HL-60 (cell line): Measurements from ENCODE around the gene KRT17.
"Not testable (repeated sequence)": the region's sequence is repeated elsewhere in the genome, so short reads cannot be mapped to it uniquely, and the experiment has no call there.

Source experiments
- DNase-seq, 2 experiments: peaks; one replicate each; pipeline ENCODE4 v3.0.0-alpha.2; 2010 to 2020; ENCODE audit warnings: low read depth in 1 of 2, low spot score in 1 of 2
- H3K27ac ChIP-seq: fragments of 250-450 bp; sonication (Bioruptor Pico); replicated peaks from 2 replicates; pipeline ENCODE4 v1.5.1; 2020; ENCODE audit warnings: mild to moderate bottlenecking, moderate library complexity
- H3K27me3 ChIP-seq: fragments of 250-450 bp; sonication (Bioruptor Pico); 2 replicates; pipeline ENCODE4 v1.5.1; 2021; ENCODE audit warnings: mild to moderate bottlenecking, moderate library complexity; ENCODE audit not compliant: insufficient read depth, poor library complexity, severe bottlenecking
- H3K4me3 ChIP-seq: replicated peaks from 2 replicates; pipeline ENCODE4 v1.5.1; 2011; ENCODE audit warnings: mild to moderate bottlenecking, control low read depth, low read length; ENCODE audit not compliant: insufficient read depth
- CTCF ChIP-seq: IDR thresholded peaks from one replicate; pipeline ENCODE4 v1.5.1; 2011; ENCODE audit warnings: low read length, control low read depth, inconsistent platforms; ENCODE audit not compliant: insufficient read depth
- GABPA ChIP-seq: IDR thresholded peaks from 2 replicates; pipeline ENCODE4 v1.6.1; 2012; ENCODE audit warnings: low read depth
- POLR2AphosphoS5 ChIP-seq: IDR thresholded peaks from 2 replicates; pipeline ENCODE4 v1.6.1; 2012; ENCODE audit warnings: low read depth
- REST ChIP-seq: IDR thresholded peaks from 2 replicates; pipeline ENCODE4 v1.6.1; 2012; ENCODE audit warnings: low read depth; ENCODE audit not compliant: insufficient replicate concordance
- SPI1 ChIP-seq: IDR thresholded peaks from 2 replicates; pipeline ENCODE4 v1.6.1; 2012; ENCODE audit warnings: low read depth, mild to moderate bottlenecking, borderline replicate concordance

Gene KRT17

GRCh38 chr17:41647940-41648410 lies 23.6 kb upstream of the KRT17 start:
- Histone ChIP-seq H3K4me3 (peak overlapping the region; percentile 8; the same call in 1 of the 2 replicates), H3K27ac (no peak overlapping the region), H3K27me3 (no peaks in the 10 kb centered on the region)
- peak; percentile 37 to 77 for DNase-seq
- peak; percentile 89 for TF ChIP-seq CTCF
- no peak for TF ChIP-seq POLR2AphosphoS5

GRCh38 chr17:41647038-41647813 lies 22.9 kb upstream of the KRT17 start:
- Histone ChIP-seq H3K27ac (no peak overlapping the region), H3K4me3 (no peak overlapping the region), H3K27me3 (no peaks in the 10 kb centered on the region)
- no peak for DNase-seq
- TF ChIP-seq SPI1, result no peak
- no peak for TF ChIP-seq CTCF
- TF ChIP-seq POLR2AphosphoS5, result no peak
- TF ChIP-seq GABPA, result no peak
- no peak for TF ChIP-seq REST

GRCh38 chr17:41642252-41643156 lies 18.1 kb upstream of the KRT17 start:
- Histone ChIP-seq H3K27ac (no peak overlapping the region), H3K27me3 (no peaks in the 10 kb centered on the region), H3K4me3 (no peak overlapping the region)
- DNase-seq, result no peak
- TF ChIP-seq CTCF (no peak), SPI1 (no peak), POLR2AphosphoS5 (no peak)

- DNase-seq, H3K27ac ChIP-seq, H3K27me3 ChIP-seq, H3K4me3 ChIP-seq: not testable (repeated sequence)
Observed at GRCh38 chr17:41640596-41640995, 16.2 kb upstream of the KRT17 start.
